ENCODE data around the gene RBMS3. TPM values are rescaled to one million over a fixed set of nuclear protein-coding genes. Genes with fewer than 3 reads are reported as not detected.

The RBMS3 gene
- total RNA-seq, 1 experiment from 2014 or later: 8.7 TPM

GRCh38 chr3:29745232-29745870, 464.5 kb downstream of the RBMS3 start:
- Mint-ChIP-seq H3K27me3 (ENCODE audit: low read depth) (no peaks in the 10 kb centered on the region; the same call in 1 of the 2 replicates), H3K36me3 (no peaks in the 10 kb centered on the region), H3K27ac (no peak overlapping the region), H3K4me1 (peaks cover 44% of the 10 kb centered on the region), H3K4me3 (no peak overlapping the region), H3K9me3 (peaks cover 4% of the 10 kb centered on the region; the same call in 1 of the 2 replicates)
- ATAC-seq (no peak), DNase-seq (ENCODE audit: low spot score) (no peak)
- ChIA-PET CTCF (no interaction called here), POLR2A (interaction anchor here (0.5 kb wide), 1 partner anchor 8 kb away, joined by 3 read pairs; no protein-coding TSS in a partner anchor)
- no peak for TF ChIP-seq GTF2I (CRISPR knock-in tag; conservative IDR thresholded peaks at IDR 0.05)

- POLR2A ChIA-PET: no interaction called here
- H3K36me3 Mint-ChIP-seq: no peaks in the 10 kb centered on the region
- TF ChIP-seq GTF2I (CRISPR knock-in tag; conservative IDR thresholded peaks at IDR 0.05) (no peak), MLX (CRISPR knock-in tag; IDR thresholded peaks at IDR 0.05) (no peak), TEAD4 (CRISPR knock-in tag; IDR thresholded peaks at IDR 0.05) (no peak), GABPB1 (CRISPR knock-in tag; IDR thresholded peaks at IDR 0.05) (no peak), ATF2 (CRISPR knock-in tag; IDR thresholded peaks at IDR 0.05; ENCODE audit: borderline replicate concordance, low read depth) (no peak), MXD4 (CRISPR knock-in tag; IDR thresholded peaks at IDR 0.05; ENCODE audit: borderline replicate concordance) (no peak), ZNF281 (CRISPR knock-in tag; IDR thresholded peaks at IDR 0.05) (no peak), TCF7 (CRISPR knock-in tag; IDR thresholded peaks at IDR 0.05; ENCODE audit: low read depth) (no peak), ELF4 (CRISPR knock-in tag; IDR thresholded peaks at IDR 0.05; ENCODE audit: low read depth) (no peak), ESRRA (CRISPR knock-in tag; IDR thresholded peaks at IDR 0.05; ENCODE audit: borderline replicate concordance) (no peak), CTCF (IDR thresholded peaks at IDR 0.05) (no peak), IRF1 (CRISPR knock-in tag; IDR thresholded peaks at IDR 0.05) (no peak), ZBTB21 (CRISPR knock-in tag; IDR thresholded peaks at IDR 0.05; ENCODE audit: borderline replicate concordance) (no peak), PRRX2 (CRISPR knock-in tag; IDR thresholded peaks at IDR 0.05) (no peak), HMGXB4 (CRISPR knock-in tag; IDR thresholded peaks at IDR 0.05) (no peak), ZSCAN18 (CRISPR knock-in tag; IDR thresholded peaks at IDR 0.05) (no peak)
- H3K4me3 Mint-ChIP-seq: no peak overlapping the region
- H3K9me3 Mint-ChIP-seq: peaks cover under 1% of the 10 kb centered on the region; the same call in 1 of the 2 replicates
- ATAC-seq: no peak
- no peak for DNase-seq (ENCODE audit: low spot score)
- no peak overlapping the region for H3K27ac Mint-ChIP-seq
- H3K4me1 Mint-ChIP-seq: peaks cover 37% of the 10 kb centered on the region
- CTCF ChIA-PET: no interaction called here
- H3K27me3 Mint-ChIP-seq (ENCODE audit: low read depth): no peaks in the 10 kb centered on the region; the same call in 1 of the 2 replicates
Observed at GRCh38 chr3:29746163-29746760, 465.4 kb downstream of the RBMS3 start.

Measured in WTC11 (cell line).